NCI-H748 (cell line): ENCODE results near the gene IFITM2.

ENCODE experiments used
- DNase-seq: peaks from one replicate; lab custom pipeline; 2025; ENCODE audit not compliant: unreplicated experiment; lab: John Stamatoyannopoulos, UW

IFITM2 gene

DNA sequence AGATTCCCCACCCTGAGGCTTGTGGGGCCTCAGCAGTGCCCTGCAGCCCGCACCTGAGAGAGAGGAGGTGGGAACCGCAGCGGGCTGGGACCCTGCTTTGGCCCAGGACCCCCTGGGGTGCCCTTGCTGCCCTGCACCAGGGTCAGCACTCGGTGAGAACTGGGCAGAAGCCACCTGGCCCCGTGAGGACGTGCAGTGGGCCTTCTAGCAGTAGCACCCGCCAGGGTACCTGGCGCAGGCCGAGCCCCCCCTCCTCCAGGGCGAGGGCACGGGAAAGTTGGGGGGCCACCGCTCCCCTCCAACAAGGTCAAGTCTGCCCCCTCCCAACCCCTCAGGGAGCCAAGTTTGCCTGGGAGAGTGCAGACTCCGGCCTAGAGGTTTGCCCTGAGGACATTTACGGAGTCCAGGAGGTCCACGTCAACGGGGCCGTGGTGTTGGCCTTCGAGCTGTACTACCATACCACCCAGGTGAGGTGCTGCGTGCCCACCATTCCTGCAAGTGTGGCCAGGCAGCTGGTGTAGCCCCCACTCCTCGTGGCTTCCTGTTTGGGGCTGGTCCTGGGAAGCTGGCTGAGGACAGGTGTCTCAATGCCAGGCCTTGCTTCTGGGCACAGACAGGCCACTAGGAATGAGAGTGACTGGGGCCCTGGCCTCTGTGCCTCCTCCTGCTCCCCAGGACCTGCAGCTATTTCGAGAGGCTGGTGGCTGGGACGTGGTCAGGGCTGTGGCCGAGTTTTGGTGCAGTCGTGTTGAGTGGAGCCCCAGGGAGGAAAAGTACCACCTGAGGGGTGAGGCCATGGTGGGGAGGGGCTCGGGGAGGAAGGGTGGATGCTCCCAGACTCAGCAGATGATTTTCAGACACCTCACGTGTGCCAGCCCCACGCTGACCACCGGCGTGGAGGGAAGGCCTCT, 15.2 kb upstream of the IFITM2 start:
- DNase-seq: no peak

DNA sequence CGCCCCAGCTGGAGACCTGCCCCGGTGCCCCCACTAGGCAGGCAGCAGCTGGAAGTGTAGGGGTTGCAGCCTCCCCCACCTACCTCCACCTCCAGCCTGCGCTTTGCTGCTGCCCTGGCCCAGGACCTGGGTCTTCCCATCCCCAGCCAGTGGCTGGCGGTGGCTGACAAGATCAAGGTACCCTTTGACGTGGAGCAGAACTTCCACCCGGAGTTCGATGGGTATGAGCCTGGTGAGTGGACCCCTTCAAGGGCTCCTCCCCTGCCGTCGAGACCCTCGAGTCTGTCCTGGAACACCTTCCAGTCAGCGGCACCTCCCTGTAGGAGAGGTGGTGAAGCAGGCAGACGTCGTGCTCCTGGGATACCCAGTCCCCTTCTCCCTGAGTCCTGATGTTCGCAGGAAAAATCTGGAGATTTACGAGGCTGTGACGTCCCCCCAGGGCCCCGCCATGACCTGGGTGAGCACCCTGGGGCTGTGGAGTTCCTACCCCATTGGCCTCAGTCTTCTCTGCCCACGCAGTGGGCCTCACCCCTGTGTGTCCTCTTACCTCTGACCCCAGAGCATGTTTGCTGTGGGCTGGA, 14.3 kb upstream of the IFITM2 start:
- no peak for DNase-seq

DNA sequence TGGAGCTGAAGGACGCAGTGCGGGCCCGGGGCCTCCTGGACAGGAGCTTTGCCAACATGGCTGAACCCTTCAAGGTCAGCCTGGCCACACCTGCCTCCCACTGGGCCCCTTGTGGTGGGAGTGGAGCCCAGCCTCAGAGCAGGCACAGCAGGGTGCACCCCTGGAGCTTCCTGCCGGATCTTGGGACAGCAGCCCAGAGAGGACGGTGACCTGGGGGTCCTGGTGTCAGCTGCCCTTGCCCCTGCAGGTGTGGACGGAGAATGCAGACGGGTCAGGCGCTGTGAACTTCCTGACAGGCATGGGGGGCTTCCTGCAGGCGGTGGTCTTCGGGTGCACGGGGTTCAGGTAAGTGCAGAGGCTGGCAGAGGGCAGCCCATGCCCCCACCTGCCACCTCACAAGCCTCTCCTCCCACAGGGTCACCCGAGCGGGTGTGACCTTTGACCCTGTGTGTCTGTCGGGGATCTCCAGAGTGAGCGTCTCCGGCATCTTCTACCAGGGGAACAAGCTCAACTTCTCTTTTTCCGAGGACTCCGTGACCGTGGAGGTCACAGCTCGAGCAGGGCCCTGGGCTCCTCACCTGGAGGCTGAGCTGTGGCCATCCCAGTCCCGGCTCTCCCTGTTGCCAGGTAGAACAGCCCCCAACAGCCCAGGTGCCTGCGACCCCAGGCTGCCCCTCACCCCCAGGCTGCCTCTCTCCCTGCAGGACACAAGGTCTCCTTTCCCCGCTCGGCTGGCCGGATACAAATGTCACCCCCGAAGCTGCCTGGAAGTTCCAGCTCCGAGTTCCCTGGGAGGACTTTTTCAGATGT, 13.6 kb upstream of the IFITM2 start:
- no peak for DNase-seq

DNA sequence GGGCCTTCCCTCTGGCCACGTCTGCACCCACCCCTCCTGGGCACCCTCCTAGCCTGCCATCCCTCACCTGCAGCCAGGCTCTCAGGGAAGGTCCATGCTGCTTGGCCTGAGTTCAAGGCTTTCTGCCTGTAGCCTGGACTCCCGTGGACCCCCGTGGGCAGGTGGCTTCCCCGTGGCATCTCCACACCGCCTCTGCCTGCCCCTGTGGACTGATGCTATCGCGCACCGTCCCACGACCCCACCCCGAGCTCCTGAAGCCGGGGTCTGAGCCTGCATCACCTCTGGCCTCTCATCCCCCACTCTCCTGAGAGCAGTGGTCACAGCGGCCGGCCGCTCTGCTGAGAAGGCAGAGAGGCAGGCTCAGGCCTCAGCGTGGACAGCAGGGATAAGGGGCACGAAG, 12.8 kb upstream of the IFITM2 start:
- DNase-seq: no peak

DNA sequence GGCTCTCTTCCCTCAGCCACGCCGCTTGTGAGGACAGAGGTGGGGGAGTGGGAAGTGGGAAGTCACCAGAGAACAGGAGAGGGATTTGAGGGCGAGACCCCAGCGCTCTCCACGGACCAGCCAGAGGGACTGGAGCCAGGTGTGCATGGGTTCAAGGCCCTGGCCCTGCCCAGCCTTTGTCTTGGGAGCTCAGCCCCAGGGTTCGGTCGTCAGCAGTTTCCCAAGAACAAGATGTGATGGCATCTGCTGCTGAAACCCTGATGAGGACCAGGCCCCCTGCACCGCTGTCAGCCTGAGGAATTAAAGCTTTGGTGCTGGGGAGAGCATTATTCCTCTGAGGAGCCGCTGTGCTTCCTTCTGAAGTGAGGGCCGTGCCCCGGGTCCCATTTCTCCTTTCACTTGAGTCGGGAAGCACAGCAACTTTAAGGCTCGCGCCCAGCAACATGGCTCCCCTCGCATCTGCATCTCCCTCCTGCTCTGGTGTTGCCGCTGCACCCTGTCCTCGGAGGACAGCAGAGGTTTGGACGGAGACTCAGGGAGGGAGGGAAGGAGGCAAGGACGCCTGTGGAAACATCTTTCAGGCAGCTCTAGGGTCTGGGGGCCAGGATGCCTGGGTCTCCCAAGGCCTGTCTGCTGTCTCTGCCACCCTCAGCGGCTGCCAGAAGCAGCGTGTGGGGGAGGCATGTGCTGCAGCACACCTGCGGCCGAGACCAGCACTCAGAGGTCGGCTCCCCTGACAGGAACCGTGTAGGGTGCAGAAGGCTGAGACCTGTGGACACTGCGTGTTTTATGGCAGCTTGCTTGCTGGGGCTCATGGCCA, 12.1 kb upstream of the IFITM2 start:
- DNase-seq: no peak

DNA sequence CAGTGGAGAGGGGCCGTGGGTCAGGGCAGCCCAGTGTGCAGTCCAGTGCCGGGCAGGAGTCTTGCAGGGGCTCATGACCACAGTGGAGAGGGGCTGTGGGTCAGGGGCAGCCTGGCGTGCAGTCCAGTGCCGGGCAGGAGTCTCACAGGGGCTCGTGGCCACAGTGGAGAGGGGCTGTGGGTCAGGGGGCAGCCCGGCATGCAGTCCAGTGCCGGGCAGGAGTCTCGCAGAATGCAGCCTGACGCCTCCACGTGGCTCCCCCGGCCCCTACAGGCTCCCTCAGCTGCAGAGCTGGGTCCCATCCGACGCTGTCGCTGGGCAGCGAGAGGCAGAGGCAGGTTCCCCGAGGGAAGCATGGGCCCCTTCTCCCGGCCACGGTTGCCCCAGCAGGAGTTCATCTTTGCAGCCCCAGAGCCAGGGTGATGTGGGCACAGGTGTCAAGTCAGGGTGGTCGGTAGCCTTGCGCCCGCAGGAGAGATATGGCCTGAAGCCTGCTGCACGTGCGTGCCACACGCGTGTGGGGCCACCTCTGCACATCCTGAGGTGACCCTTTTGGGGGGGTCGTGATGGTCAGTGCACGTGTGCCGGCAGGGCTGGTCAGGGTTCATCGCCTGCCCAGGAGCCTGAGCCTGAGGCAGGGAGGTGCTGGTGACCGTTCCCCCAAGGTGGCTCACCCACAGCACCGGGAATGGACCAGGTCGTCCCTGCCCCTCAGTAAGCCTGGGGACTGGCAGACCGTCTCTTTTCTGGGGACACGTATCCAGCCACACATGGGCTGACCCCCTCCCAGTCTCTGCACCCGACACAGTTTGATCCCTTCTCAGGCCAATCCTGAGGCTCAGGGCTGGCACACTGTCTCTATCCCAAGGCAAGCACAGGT, 11.2 kb upstream of the IFITM2 start:
- no peak for DNase-seq

DNA sequence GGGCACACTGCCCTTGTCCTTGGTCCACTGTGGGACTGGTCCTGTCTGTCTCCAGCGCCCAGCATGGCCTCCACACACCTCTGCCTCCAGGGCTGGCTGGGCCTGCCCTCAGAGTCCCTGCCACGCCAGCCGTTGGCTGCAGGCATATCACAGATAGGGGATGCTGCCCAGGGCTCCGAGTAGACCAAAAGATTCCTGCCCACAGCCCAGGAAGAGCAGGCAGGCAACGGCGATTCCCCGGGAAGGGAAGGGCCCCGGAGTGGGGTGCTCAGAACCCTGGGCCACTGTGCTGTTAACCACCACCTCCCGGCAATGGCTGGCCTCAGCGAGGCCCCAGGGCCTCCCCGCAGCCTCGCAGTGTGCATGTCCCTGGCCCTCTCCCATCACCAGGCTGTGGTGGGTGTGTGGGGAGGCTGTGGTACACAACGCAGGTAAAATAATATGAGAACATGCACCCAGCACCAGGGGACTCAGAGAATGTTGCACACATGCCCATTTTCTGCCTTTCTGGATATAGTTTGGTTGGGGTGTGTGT, 10.5 kb upstream of the IFITM2 start:
- DNase-seq: no peak

DNA sequence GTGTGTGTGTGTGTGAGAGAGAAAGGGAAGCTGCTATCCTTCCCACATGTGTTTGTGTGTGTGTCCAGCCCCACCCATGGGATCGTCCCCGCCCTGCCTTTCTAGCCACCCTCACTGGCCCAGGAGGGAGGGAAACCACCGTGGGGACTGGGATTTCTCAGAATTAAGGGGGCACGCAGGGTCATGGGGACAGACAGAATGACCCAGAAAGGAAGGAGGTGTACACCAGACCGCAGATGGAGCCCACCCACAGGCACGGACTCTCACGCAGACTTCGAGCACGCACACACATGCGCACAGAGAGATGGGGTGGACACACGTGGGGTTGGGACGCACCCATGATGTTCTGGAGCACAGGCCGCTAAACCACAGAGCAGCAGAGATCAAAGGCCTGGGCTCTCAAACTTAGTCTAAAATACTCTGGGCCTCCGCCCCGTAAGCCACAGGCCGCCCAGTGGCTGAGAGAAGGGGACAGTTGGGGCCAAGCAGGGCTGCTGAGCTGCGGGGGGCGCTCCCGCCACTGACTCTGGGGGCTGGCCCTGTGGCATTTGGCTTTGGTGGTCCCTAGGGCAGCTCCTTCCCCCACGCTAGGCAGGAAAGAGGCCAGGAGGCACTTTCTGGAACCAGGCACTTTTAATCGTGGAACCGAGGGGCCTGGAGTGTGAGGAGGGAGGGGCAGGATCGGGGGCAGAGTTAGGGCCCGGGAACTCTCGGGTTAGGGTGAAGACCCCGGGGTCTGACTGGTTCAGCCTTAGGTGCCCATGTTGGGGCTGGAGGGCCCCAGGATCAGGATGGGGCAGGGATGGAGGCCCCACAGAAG, 9.8 kb upstream of the IFITM2 start:
- DNase-seq: no peak

DNA sequence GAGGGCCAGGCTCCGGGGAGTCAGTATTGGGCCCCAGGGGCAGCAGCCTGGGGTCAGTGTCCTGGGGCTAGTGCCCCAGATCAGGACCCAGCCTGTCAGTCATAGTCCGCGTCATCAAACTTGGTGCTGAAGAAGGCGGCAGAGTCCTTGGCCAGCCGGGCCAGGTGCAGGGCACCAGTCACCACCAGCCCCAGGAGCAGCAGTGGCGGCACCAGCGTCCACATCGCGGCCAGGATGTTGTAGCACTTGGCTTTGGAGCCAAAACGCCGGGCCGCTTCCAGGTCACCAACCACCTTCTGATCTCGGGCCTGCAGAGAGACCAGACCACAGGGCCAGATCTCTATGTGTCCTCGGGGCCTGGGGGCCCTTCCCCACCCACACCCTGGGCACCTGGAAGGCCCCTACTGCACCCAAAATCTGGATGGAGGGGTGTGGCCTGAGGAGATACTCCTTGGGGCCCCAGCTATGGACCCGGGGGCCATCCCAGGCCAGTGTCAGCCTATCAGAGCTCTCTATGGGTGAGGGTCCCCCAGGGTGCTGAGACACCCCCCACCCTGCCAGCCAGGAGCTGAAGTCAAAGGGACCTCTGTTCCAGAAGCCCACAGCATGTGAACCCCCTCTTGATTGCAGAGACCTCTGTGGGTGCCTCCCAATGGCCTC, 9.1 kb upstream of the IFITM2 start:
- no peak for DNase-seq

DNA sequence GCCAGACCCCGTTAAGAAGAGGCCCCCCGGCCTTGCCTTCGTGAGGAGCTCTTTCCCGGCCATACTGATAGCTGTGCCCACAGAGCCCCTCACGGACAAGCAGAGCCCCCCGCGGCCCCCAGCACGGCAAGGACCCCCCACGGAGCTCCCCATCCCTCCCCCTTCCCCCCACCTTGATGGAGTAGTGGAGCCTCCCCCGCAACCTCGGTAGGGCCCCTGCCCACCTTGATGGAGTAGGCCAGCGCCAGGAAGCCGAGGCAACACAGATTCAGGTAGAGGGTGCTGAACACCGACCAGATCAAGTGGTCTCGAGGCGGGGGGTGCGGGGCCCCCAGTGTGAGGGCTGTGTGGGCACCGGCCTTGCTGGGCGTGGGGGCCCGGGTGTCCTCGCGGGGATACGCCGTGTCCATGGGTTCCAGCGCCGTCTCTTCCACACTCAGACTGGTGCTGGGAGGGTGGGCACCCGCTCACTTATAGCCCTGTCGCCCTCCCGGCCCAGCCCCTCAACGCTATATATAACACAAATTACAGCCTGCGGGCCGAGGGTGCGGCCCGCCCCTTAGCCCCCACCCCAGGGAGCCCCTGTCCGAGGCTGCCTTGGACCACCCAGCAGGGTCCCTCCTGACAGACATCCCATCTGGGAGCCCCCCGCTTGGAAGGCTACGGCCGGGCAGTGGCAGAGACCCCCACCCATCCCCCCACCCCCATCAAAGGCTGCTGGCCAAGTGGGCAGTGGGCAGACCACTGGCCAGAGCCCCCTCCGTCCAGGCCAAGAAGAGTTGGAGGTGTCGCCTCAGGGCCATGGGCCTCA, 8.3 kb upstream of the IFITM2 start, which contains the start of gene IFITM5:
Gene IFITM5 (minus strand): TSS at position 446 of the 811 bp plus-strand sequence. CDS start 36 bp downstream, at position 410.
- no peak for DNase-seq

DNA sequence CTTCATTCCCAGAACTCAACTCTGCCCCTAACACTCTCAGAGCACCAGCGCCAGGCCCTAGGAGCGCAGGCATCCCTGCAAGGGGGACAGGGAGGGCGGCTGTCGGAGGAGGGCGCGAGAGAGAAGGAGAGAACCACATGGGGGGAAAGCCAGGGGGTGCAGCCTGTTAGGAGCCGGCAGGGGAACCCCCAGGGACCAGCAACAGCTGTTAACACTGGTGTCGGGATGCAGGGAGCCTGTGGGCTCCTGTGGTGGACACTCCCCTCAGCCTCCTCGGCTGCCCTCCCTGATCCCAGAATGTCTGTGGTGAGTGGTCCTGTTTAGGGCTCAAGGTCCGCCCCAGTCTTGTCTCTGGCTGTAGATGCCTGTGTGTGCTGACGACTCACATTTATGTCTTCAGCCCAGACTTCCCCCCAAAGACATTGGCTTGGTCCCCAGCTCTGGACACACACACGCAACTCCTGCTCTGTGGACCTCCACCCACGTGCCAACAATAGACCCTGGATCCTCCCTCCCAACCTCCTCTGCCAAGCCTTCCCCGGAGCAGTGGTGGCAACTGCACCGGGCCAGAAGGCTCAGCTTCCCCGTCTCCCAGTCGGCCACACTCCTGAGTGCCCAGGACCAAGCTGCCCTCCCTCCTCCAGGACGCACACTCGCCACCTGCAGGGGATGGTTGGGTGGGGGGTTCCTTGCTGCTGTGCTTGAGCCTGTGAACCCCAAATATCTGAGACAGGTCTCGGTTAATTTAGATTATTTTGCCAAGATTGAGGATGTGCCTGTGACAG, 7.5 kb upstream of the IFITM2 start:
- no peak for DNase-seq

DNA sequence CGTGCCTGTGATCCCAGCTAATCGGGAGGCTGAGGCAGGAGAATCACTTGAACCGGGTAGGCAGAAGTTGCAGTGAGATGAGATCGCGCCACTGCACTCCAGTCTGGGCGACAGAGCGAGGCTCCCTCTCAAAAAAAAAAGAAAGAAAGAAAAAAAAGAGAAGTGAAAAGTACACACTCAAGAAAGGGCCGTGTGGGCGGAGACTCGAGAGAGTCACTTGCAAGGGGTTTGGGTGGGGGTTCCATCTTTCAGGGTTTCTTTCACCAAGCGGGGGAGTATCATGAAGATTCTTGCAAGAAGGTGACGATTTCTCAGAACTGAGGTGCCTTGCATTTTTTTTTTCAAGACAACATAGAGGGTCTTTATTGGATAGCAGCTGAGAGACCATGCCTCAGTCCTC, 4.3 kb upstream of the IFITM2 start:
- no peak for DNase-seq

DNA sequence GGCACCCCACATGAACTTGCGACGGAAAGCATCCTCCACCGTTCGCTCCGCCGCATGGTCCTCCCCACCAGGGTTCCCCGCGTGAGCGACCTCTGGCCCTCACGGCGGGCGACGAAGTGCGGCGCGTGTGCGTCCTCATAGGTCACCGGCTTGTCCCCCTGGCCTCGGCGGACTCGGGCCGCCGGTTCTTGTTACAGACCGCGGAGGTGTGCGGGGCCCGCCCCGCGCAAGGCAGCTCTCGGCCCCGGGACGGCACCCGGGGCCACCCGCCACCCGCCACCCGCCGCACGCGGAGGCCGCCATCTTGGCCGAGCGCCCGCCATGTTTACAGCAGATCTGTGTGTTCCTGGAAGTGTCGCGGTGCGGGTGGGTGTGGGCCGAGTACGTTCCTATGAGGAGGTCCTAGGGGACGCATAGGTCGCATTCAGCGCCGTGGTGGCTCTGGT, 3.5 kb upstream of the IFITM2 start:
- no peak for DNase-seq

DNA sequence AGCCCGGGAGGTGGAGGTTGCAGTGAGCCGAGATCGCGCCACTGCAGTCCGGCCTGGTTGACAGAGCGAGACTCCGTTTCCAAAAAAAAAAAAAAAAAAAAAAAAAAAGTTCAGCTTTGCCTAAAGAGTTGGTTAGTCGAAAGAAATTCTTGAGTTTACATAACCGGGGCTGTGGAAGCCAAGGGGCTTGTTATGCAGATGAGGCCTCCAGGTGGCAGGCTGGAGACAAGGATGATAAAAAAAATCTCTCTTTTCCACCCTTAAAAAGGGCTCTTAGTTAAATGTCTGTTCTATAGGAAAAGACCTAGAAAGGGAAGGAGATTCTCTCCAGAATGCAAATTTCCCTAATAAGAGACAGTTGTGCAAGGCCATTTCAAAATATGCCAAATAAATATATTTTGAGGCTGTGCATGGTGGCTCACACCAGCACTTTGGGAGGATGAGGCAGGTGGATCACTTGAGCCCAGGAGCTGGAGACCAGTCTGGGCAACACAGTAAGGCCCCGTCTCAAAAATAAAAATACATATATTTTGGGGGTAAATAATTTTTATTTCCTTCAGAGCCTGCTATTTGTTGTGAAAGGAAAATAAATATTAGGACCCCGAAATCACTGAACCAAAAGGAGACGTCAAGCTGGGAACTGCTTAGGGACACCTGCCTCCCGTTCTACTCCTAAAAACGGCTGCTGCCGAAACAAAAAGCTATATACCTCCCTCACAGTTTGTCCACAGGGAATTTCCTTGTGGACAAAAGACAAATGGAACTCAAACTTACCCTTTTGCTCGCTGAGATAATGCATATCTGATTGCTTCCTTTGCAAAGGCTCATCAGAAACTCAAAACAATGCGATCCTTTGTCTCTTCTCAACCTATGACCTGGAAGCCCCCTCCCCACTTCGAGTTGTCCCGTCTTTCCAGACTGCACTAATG, 2.4 kb upstream of the IFITM2 start:
- DNase-seq: peak; percentile 41

DNA sequence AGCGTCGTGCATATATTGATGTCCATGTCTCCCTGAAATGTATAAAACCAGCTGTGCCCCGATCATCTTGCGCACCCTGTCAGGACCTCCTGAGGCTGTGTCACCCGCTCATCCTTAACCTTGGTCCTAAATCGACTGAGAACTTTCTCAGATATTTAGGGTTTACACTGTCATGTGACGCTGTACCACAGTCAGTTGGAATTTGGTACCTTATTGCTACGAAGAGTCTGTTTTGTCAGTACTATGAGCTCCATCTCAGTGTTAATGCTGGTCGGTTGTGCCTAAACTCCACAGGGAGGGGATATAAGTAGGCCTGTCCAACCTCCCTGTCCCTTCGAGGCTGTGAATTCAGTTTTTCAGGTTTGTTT, 1.8 kb upstream of the IFITM2 start:
- DNase-seq: no peak
